Kidney (tissue), 14 donors: ENCODE results near the gene IFNA4. TPM values are rescaled to one million over a fixed set of nuclear protein-coding genes. Genes with fewer than 3 reads are reported as not detected.
"Not testable (repeated sequence)": the region's sequence is repeated elsewhere in the genome, so short reads cannot be mapped to it uniquely, and the experiment has no call there.

Experiments
- DNase-seq, 5 donors: peaks; one replicate each; pipeline ENCODE4 v3.0.0-alpha.2; 2013 to 2020
- FAIRE-seq: peaks from 2 replicates; lab custom pipeline; 2012; peaks lifted over from hg19 to GRCh38; lab: Jason Lieb, UNC
- H3K27ac ChIP-seq, 2 donors: one replicate each; pipeline ENCODE4 v1.7.0; 2013; ENCODE audit warnings: low read depth in 2 of 2, low read length in 2 of 2, inconsistent platforms in 1 of 2
- H3K27me3 ChIP-seq: one replicate; pipeline ENCODE4 v1.7.1; 2013; ENCODE audit warnings: low read length, inconsistent platforms; ENCODE audit not compliant: control insufficient read depth, insufficient read depth
- H3K36me3 ChIP-seq, 3 donors: one replicate each; pipeline versions ENCODE4 v1.7.0 to v1.7.1; 2013; ENCODE audit warnings: low read length in 3 of 3, control low read depth in 1 of 3, inconsistent platforms in 1 of 3; ENCODE audit not compliant: insufficient read depth in 3 of 3, control insufficient read depth in 2 of 3
- H3K4me1 ChIP-seq, 3 donors: one replicate each; pipeline versions ENCODE4 v1.7.0 to v1.7.1; 2013; ENCODE audit warnings: low read length in 3 of 3, inconsistent platforms in 1 of 3, low read depth in 1 of 3; ENCODE audit not compliant: control insufficient read depth in 2 of 3, insufficient read depth in 2 of 3
- H3K4me3 ChIP-seq, 3 donors: one replicate each; pipeline versions ENCODE4 v1.7.0 to v1.8.1; 2013; ENCODE audit warnings: low read length in 3 of 3, control low read depth in 1 of 3, inconsistent platforms in 1 of 3
- H3K9ac ChIP-seq, 3 donors: one replicate each; pipeline versions ENCODE4 v1.7.0 to v1.7.1; 2013; ENCODE audit warnings: low read length in 3 of 3, control low read depth in 1 of 3, inconsistent platforms in 1 of 3
- H3K9me3 ChIP-seq, 3 donors: one replicate each; pipeline versions ENCODE4 v1.7.0 to v1.7.1; 2013; ENCODE audit warnings: low read length in 3 of 3, control low read depth in 1 of 3, inconsistent platforms in 1 of 3; ENCODE audit not compliant: control insufficient read depth in 2 of 3, insufficient read depth in 1 of 3
- CTCF ChIP-seq: IDR thresholded peaks from 3 replicates; pipeline ENCODE4 v1.5.1; 2012; ENCODE audit warnings: mild to moderate bottlenecking, moderate library complexity, borderline replicate concordance; ENCODE audit not compliant: insufficient read depth; ENCODE audit errors: extremely low read depth
- intact Hi-C: fragments of 100-400 bp; cut with DNase I; formaldehyde crosslinking; loops from one replicate; pipeline ENCODE4 v1.11.1; 2022
- polyA plus RNA-seq: library from polyadenylated mRNA; stranded (reverse); fragments of 350-450 nt; fragmentation: Illumina TruSeq; extraction: RNeasy Lipid Tissue Mini Kit (QIAGEN cat#74804); gene quantifications from one replicate; pipeline ENCODE4 v1.2.3, GENCODE V29; 2014; ENCODE audit warnings: low read depth, low replicate concordance; ENCODE audit not compliant: insufficient read depth
- total RNA-seq: library from RNA; stranded (reverse); fragmentation: NEBNext Ultra II Directional; extraction: Animal tissue kit (Norgen Biotek cat#: 25700); gene quantifications from one replicate; pipeline ENCODE4 v1.2.1, GENCODE V29; 2021
- donor health status: control.
- donor health status: control.
- donor health status: control.
- donor health status: control.
- donor health status: control.
- donor health status: DM: yes; HTN: yes; CAD: no.
- donor health status: Normal renal cell carcinoma (clear cell type).

Gene IFNA4
- total and polyA plus RNA-seq, 2 donors from 2014 or later = not detected

- Histone ChIP-seq H3K27ac (no peak overlapping the region), H3K4me3 (no peak overlapping the region), H3K27me3 (no peaks in the 10 kb centered on the region), H3K36me3 (no peaks in the 10 kb centered on the region), H3K9me3 (no peaks in the 10 kb centered on the region), H3K4me1 (no peaks in the 10 kb centered on the region), H3K9ac (no peak overlapping the region)
- intact Hi-C loops = no loop called here
- TF ChIP-seq CTCF = no peak
- DNase-seq (no peak), FAIRE-seq (no peak)
Measured at GRCh38 chr9:21210311-21210710, 22.9 kb upstream of the IFNA4 start.

- H3K36me3 ChIP-seq, FAIRE-seq, H3K27me3 ChIP-seq, H3K9ac ChIP-seq, intact Hi-C loops, H3K4me1 ChIP-seq, H3K4me3 ChIP-seq, H3K9me3 ChIP-seq, DNase-seq, H3K27ac ChIP-seq: not testable (repeated sequence)
Measured at GRCh38 chr9:21207043-21207442, 19.7 kb upstream of the IFNA4 start, which contains the start of gene IFNA10. TSS of gene IFNA10 (minus strand) at chr9:21207143. CDS start at chr9:21207097, 46 bp downstream.

DNA sequence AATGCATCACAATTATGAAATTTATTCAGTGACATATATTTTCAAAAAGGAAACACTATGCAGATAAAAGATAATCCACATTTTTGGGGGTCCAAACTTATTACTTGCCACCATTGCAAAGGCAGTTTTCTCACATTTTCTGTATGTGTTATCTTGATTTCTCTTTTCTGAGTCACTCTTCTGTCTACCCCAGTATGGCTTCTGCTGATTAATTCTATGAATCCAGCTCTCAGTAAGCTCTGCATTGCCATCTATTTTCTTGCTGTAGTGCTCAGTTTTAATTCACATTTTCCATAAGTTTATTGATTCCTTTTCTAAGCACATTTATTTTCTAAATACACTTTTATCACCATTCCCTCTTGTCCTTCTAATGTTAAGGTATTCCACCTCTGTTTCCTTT, 17.8 kb upstream of the IFNA4 start:
- no peak for DNase-seq
- no peaks in the 10 kb centered on the region for H3K27me3 ChIP-seq
- intact Hi-C loops = no loop called here
- no peak overlapping the region for H3K4me3 ChIP-seq
- H3K27ac ChIP-seq = no peak overlapping the region
- H3K9ac ChIP-seq = no peak overlapping the region
- no peaks in the 10 kb centered on the region for H3K9me3 ChIP-seq
- TF ChIP-seq CTCF = no peak
- FAIRE-seq = no peak
- H3K4me1 ChIP-seq = no peaks in the 10 kb centered on the region
- no peaks in the 10 kb centered on the region for H3K36me3 ChIP-seq

DNA sequence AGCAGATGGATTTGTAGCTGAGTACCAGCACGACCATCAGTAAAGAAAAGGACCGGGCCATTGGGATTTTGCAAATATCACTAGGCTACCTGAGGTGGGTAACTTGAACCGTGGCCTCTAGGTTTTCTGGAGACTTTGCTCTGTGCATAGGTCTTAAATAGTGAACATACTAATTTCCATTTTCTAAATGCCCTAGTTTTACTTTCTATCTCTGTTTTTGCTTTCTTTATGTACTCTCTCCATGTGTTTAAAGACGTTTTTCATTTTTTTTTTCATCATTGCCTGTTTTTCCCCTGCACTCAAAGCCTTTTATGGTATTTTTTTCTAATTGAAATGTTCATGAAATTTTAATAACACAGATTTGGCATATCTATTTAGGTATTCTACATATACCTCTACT, 14.7 kb upstream of the IFNA4 start, which contains the start of gene IFNA7:
Gene IFNA7 (minus strand): TSS at position 101 of the 400 bp plus-strand sequence. CDS start 40 bp downstream, at position 61.
- H3K9me3 ChIP-seq, H3K4me1 ChIP-seq, H3K27ac ChIP-seq, intact Hi-C loops, H3K27me3 ChIP-seq, H3K4me3 ChIP-seq, H3K9ac ChIP-seq, H3K36me3 ChIP-seq, FAIRE-seq, DNase-seq: not testable (repeated sequence)
